NCI-H1105 treated with DMSO at 0.1 percent for 48 hours (cell line): ENCODE measurements around the gene GAR1.
"Not testable (repeated sequence)": the region's sequence is repeated elsewhere in the genome, so short reads cannot be mapped to it uniquely, and the experiment has no call there.

Experiments
- DNase-seq: peaks from one replicate; lab custom pipeline; 2025; lab: John Stamatoyannopoulos, UW

Gene GAR1

GRCh38 chr4:109846395-109847098 lies 31.0 kb downstream of the GAR1 start:
- no peak for DNase-seq

GRCh38 chr4:109847896-109848442 lies 32.4 kb downstream of the GAR1 start, which contains the start of gene LRIT3:
TSS of gene LRIT3 (plus strand) at chr4:109848107. CDS start at chr4:109848202, 95 bp downstream.
- no peak for DNase-seq

GRCh38 chr4:109848501-109848900 lies 32.9 kb downstream of the GAR1 start:
- no peak for DNase-seq

GRCh38 chr4:109850601-109851000 lies 35.0 kb downstream of the GAR1 start:
- DNase-seq = no peak

GRCh38 chr4:109859426-109860300 lies 44.1 kb downstream of the GAR1 start:
- DNase-seq = not testable (repeated sequence)

- no peak for DNase-seq
Observed at GRCh38 chr4:109861271-109861670, 45.7 kb downstream of the GAR1 start.

GRCh38 chr4:109861916-109862511 lies 46.5 kb downstream of the GAR1 start:
- no peak for DNase-seq

GRCh38 chr4:109864134-109864533 lies 48.6 kb downstream of the GAR1 start:
- DNase-seq = no peak

GRCh38 chr4:109870061-109870460 lies 54.5 kb downstream of the GAR1 start:
- DNase-seq = no peak

- DNase-seq = no peak
Observed at GRCh38 chr4:109872065-109872464, 56.5 kb downstream of the GAR1 start.

GRCh38 chr4:109872950-109873656 lies 57.5 kb downstream of the GAR1 start:
- no peak for DNase-seq

- DNase-seq = no peak
Observed at GRCh38 chr4:109873791-109874514, 58.4 kb downstream of the GAR1 start.
